IgD-negative memory B cell (primary cell): ENCODE measurements around the gene TFF2. TPM values are rescaled to one million over a fixed set of nuclear protein-coding genes. Genes with fewer than 3 reads are reported as not detected.

ENCODE experiments used
- H3K27ac Mint-ChIP-seq, 3 donors: one replicate each; pipeline ENCODE4 v1.8.0; 2020 to 2022; ENCODE audit warnings: mild to moderate bottlenecking in 3 of 3, mixed read lengths in 3 of 3, moderate library complexity in 1 of 3
- H3K27me3 Mint-ChIP-seq: one replicate; pipeline ENCODE4 v1.8.0; 2021; ENCODE audit warnings: mixed read lengths
- H3K36me3 Mint-ChIP-seq: one replicate; pipeline ENCODE4 v1.8.0; 2020; ENCODE audit warnings: mild to moderate bottlenecking, mixed read lengths
- H3K4me1 Mint-ChIP-seq, 3 donors: one replicate each; pipeline ENCODE4 v1.8.0; 2020 to 2022; ENCODE audit warnings: mixed read lengths in 3 of 3, mild to moderate bottlenecking in 1 of 3
- H3K4me3 Mint-ChIP-seq, 4 donors: one replicate each; pipeline ENCODE4 v1.8.0; 2020 to 2022; ENCODE audit warnings: mild to moderate bottlenecking in 4 of 4, mixed read lengths in 4 of 4, moderate library complexity in 3 of 4
- H3K9me3 Mint-ChIP-seq, 3 donors: one replicate each; pipeline ENCODE4 v1.8.0; 2020 to 2021; ENCODE audit warnings: mixed read lengths in 3 of 3, mild to moderate bottlenecking in 1 of 3
- polyA plus RNA-seq: library from polyadenylated mRNA; unstranded; fragments of 300-500 nt; fragmentation: Illumina TruSeq; gene quantifications from one replicate; pipeline ENCODE4 v1.2.3, GENCODE V29; 2021

TFF2 gene
- polyA plus RNA-seq, 1 donor from 2014 or later = not detected

- peaks cover 34% of the 10 kb centered on the region for H3K27me3 Mint-ChIP-seq
- H3K9me3 Mint-ChIP-seq = no peaks in the 10 kb centered on the region
- H3K27ac Mint-ChIP-seq = no peak overlapping the region
- H3K4me3 Mint-ChIP-seq = peak overlapping the region in 1 of 4 donors; percentile 32
- no peaks in the 10 kb centered on the region for H3K36me3 Mint-ChIP-seq
- peaks cover 0 to 4% (median 0%) of the 10 kb centered on the region in 3 donors for H3K4me1 Mint-ChIP-seq
These were observed 44.3 kb downstream of the TFF2 start for GRCh38 chr21:42306366-42307035.

GRCh38 chr21:42305707-42306147 lies 45.1 kb downstream of the TFF2 start:
- Mint-ChIP-seq H3K27me3 (peaks cover 34% of the 10 kb centered on the region), H3K9me3 (no peaks in the 10 kb centered on the region), H3K36me3 (no peaks in the 10 kb centered on the region), H3K4me3 (no peak overlapping the region), H3K4me1 (peaks cover 0 to 4% (median 0%) of the 10 kb centered on the region in 3 donors), H3K27ac (no peak overlapping the region)

GRCh38 chr21:42304556-42305454 lies 46.0 kb downstream of the TFF2 start:
- Mint-ChIP-seq H3K4me1 (peaks cover 0 to 4% (median 0%) of the 10 kb centered on the region in 3 donors), H3K9me3 (no peaks in the 10 kb centered on the region), H3K4me3 (no peak overlapping the region), H3K27ac (peak overlapping the region in 1 of 3 donors; percentile 64), H3K36me3 (no peaks in the 10 kb centered on the region), H3K27me3 (peaks cover 34% of the 10 kb centered on the region)

GRCh38 chr21:42303443-42303842 lies 47.4 kb downstream of the TFF2 start:
- Mint-ChIP-seq H3K9me3 (no peaks in the 10 kb centered on the region), H3K27me3 (peaks cover 30% of the 10 kb centered on the region), H3K4me3 (no peak overlapping the region), H3K4me1 (no peaks in the 10 kb centered on the region), H3K36me3 (no peaks in the 10 kb centered on the region), H3K27ac (no peak overlapping the region)

GRCh38 chr21:42302794-42303193 lies 48.0 kb downstream of the TFF2 start:
- no peak overlapping the region for H3K4me3 Mint-ChIP-seq
- H3K27me3 Mint-ChIP-seq = peaks cover 29% of the 10 kb centered on the region
- peak overlapping the region in 1 of 3 donors; percentile 59 for H3K27ac Mint-ChIP-seq
- H3K9me3 Mint-ChIP-seq = no peaks in the 10 kb centered on the region
- no peaks in the 10 kb centered on the region for H3K36me3 Mint-ChIP-seq
- H3K4me1 Mint-ChIP-seq = no peaks in the 10 kb centered on the region

GRCh38 chr21:42302076-42302650 lies 48.6 kb downstream of the TFF2 start:
- Mint-ChIP-seq H3K27me3 (peaks cover 24% of the 10 kb centered on the region), H3K4me1 (no peaks in the 10 kb centered on the region), H3K36me3 (no peaks in the 10 kb centered on the region), H3K9me3 (no peaks in the 10 kb centered on the region), H3K4me3 (no peak overlapping the region), H3K27ac (no peak overlapping the region)

- no peaks in the 10 kb centered on the region for H3K4me1 Mint-ChIP-seq
- peaks cover 17% of the 10 kb centered on the region for H3K27me3 Mint-ChIP-seq
- no peak overlapping the region for H3K27ac Mint-ChIP-seq
- no peaks in the 10 kb centered on the region for H3K9me3 Mint-ChIP-seq
- H3K36me3 Mint-ChIP-seq = no peaks in the 10 kb centered on the region
- no peak overlapping the region for H3K4me3 Mint-ChIP-seq
These were observed 49.3 kb downstream of the TFF2 start for GRCh38 chr21:42301371-42302075.

GRCh38 chr21:42300956-42301355 lies 49.8 kb downstream of the TFF2 start:
- Mint-ChIP-seq H3K36me3 (no peaks in the 10 kb centered on the region), H3K4me1 (no peaks in the 10 kb centered on the region), H3K27me3 (peaks cover 15% of the 10 kb centered on the region), H3K9me3 (no peaks in the 10 kb centered on the region), H3K27ac (peak overlapping the region in 1 of 3 donors; percentile 87), H3K4me3 (no peak overlapping the region)

GRCh38 chr21:42300045-42300583 lies 50.7 kb downstream of the TFF2 start:
- Mint-ChIP-seq H3K9me3 (no peaks in the 10 kb centered on the region), H3K4me1 (no peaks in the 10 kb centered on the region), H3K4me3 (no peak overlapping the region), H3K27ac (peak overlapping the region in 1 of 3 donors; percentile 92), H3K27me3 (peaks cover 7% of the 10 kb centered on the region), H3K36me3 (no peaks in the 10 kb centered on the region)

- Mint-ChIP-seq H3K36me3 (no peaks in the 10 kb centered on the region), H3K4me1 (no peaks in the 10 kb centered on the region), H3K27me3 (peaks cover 5% of the 10 kb centered on the region), H3K4me3 (no peak overlapping the region), H3K27ac (peak overlapping the region in 1 of 3 donors; percentile 92), H3K9me3 (no peaks in the 10 kb centered on the region)
These were observed 51.3 kb downstream of the TFF2 start for GRCh38 chr21:42299324-42300044.

GRCh38 chr21:42298657-42299056 lies 52.1 kb downstream of the TFF2 start:
- no peaks in the 10 kb centered on the region for H3K27me3 Mint-ChIP-seq
- no peaks in the 10 kb centered on the region for H3K36me3 Mint-ChIP-seq
- H3K27ac Mint-ChIP-seq = no peak overlapping the region
- H3K9me3 Mint-ChIP-seq = no peaks in the 10 kb centered on the region
- H3K4me1 Mint-ChIP-seq = no peaks in the 10 kb centered on the region
- H3K4me3 Mint-ChIP-seq = no peak overlapping the region

GRCh38 chr21:42298237-42298636 lies 52.6 kb downstream of the TFF2 start:
- no peak overlapping the region for H3K4me3 Mint-ChIP-seq
- no peak overlapping the region for H3K27ac Mint-ChIP-seq
- H3K36me3 Mint-ChIP-seq = no peaks in the 10 kb centered on the region
- H3K9me3 Mint-ChIP-seq = no peaks in the 10 kb centered on the region
- H3K27me3 Mint-ChIP-seq = no peaks in the 10 kb centered on the region
- no peaks in the 10 kb centered on the region for H3K4me1 Mint-ChIP-seq

GRCh38 chr21:42297377-42297776 lies 53.4 kb downstream of the TFF2 start:
- H3K36me3 Mint-ChIP-seq = no peaks in the 10 kb centered on the region
- H3K27ac Mint-ChIP-seq = peak overlapping the region in 1 of 3 donors; percentile 16
- H3K27me3 Mint-ChIP-seq = no peaks in the 10 kb centered on the region
- no peaks in the 10 kb centered on the region for H3K4me1 Mint-ChIP-seq
- no peak overlapping the region for H3K4me3 Mint-ChIP-seq
- H3K9me3 Mint-ChIP-seq = no peaks in the 10 kb centered on the region

GRCh38 chr21:42296501-42296900 lies 54.3 kb downstream of the TFF2 start:
- Mint-ChIP-seq H3K4me1 (no peaks in the 10 kb centered on the region), H3K27me3 (no peaks in the 10 kb centered on the region), H3K9me3 (no peaks in the 10 kb centered on the region), H3K4me3 (no peak overlapping the region), H3K27ac (no peak overlapping the region), H3K36me3 (no peaks in the 10 kb centered on the region)
